Endothelial cell of umbilical vein (primary cell): ENCODE data around the gene MAP3K7CL. TPM values are rescaled to one million over a fixed set of nuclear protein-coding genes. Genes with fewer than 3 reads are reported as not detected.
A peak's percentile ranks its signal among the peaks of the same experiment; 100 is the strongest.

Source experiments
- BruUV-seq: library from RNA; stranded (reverse); fragments of 400-500 nt; replicated peaks from 2 replicates; lab custom pipeline; 2021; lab: Mats Ljungman, UMichigan
- CTCF ChIA-PET: fragments of 300-600, 350-600 bp; sonication (Branson Sonifier 250); formaldehyde crosslinking; loops from one replicate; lab custom pipeline; 2021; ENCODE audit warnings: antibody characterized with exemption, inconsistent platforms; lab: Charles Lee
- POLR2A ChIA-PET: fragments of 300-600, 350-600 bp; sonication (Branson Sonifier 250); formaldehyde crosslinking; loops from one replicate; lab custom pipeline; 2021; ENCODE audit warnings: antibody characterized with exemption, inconsistent platforms; lab: Charles Lee
- DNase-seq: peaks from one replicate; pipeline ENCODE4 v3.0.0-alpha.2; 2011; ENCODE audit warnings: low read depth, low spot score
- FAIRE-seq: peaks from 2 replicates; lab custom pipeline; 2011; peaks lifted over from hg19 to GRCh38; lab: Jason Lieb, UNC
- H2AFZ ChIP-seq: 2 replicates; pipeline ENCODE4 v1.6.0; 2012; ENCODE audit warnings: low read depth, low read length, control low read depth, inconsistent platforms
- H3K27ac ChIP-seq: 2 replicates; pipeline ENCODE4 v1.5.1; 2011; ENCODE audit warnings: low read depth, mild to moderate bottlenecking, control low read depth, low read length, moderate library complexity; ENCODE audit not compliant: insufficient read depth
- H3K27me3 ChIP-seq, 2 experiments: 2 replicates each; pipeline versions ENCODE4 v1.6.0 to v1.6.1; 2011; ENCODE audit warnings: low read length in 2 of 2, mixed read lengths in 1 of 2; ENCODE audit not compliant: control insufficient read depth in 2 of 2, insufficient read depth in 2 of 2
- H3K36me3 ChIP-seq, 2 experiments: 2 replicates in 1 of 2; 3 replicates in 1 of 2; pipeline ENCODE4 v1.5.1; 2011; ENCODE audit warnings: low read length in 2 of 2, mild to moderate bottlenecking in 1 of 2, moderate library complexity in 1 of 2; ENCODE audit not compliant: control insufficient read depth in 2 of 2, insufficient read depth in 2 of 2; ENCODE audit errors: extremely low read depth in 1 of 2
- H3K4me1 ChIP-seq: 3 replicates; pipeline ENCODE4 v1.5.1; 2011; ENCODE audit warnings: mild to moderate bottlenecking, low read length; ENCODE audit not compliant: control insufficient read depth, insufficient read depth; ENCODE audit errors: extremely low read depth
- H3K4me2 ChIP-seq: 2 replicates; pipeline ENCODE4 v1.6.1; 2011; ENCODE audit warnings: low read length, control low read depth, mixed read lengths; ENCODE audit not compliant: insufficient read depth
- H3K4me3 ChIP-seq, 3 experiments: fragments of 200-600 bp in 1 of 3; sonication (generic), shearing (Covaris generic) in 1 of 3; replicated peaks in 1 of 3; 2 replicates each; pipeline ENCODE4 v1.5.1; 2011 to 2016; ENCODE audit warnings: control low read depth in 3 of 3, low read length in 3 of 3, mild to moderate bottlenecking in 2 of 3, inconsistent platforms in 1 of 3, low read depth in 1 of 3, moderate library complexity in 1 of 3; ENCODE audit not compliant: insufficient read depth in 1 of 3
- H3K79me2 ChIP-seq: 2 replicates; pipeline ENCODE4 v1.6.0; 2012; ENCODE audit warnings: low read length, inconsistent platforms; ENCODE audit not compliant: control insufficient read depth, insufficient read depth
- H3K9ac ChIP-seq: replicated peaks from 2 replicates; pipeline ENCODE3; 2011; ENCODE audit warnings: low read length, control low read depth; ENCODE audit not compliant: insufficient read depth; ENCODE audit errors: extremely low read depth
- H3K9me1 ChIP-seq: replicated peaks from 3 replicates; pipeline ENCODE4 v1.6.0; 2011; ENCODE audit warnings: mild to moderate bottlenecking, low read length; ENCODE audit not compliant: control insufficient read depth, insufficient read depth; ENCODE audit errors: extremely low read depth
- H3K9me3 ChIP-seq: replicated peaks from 2 replicates; pipeline ENCODE4 v1.5.1; 2012; ENCODE audit warnings: low read length, inconsistent platforms; ENCODE audit not compliant: control insufficient read depth, insufficient read depth
- H4K20me1 ChIP-seq: replicated peaks from 2 replicates; pipeline ENCODE3; 2011; ENCODE audit warnings: mild to moderate bottlenecking, low read length; ENCODE audit not compliant: control insufficient read depth, insufficient read depth; ENCODE audit errors: extremely low read depth
- CTCF ChIP-seq, 2 donors: IDR thresholded peaks; 1 replicate in 1 of 2; 2 replicates in 1 of 2; pipeline ENCODE4 v1.5.1; 2011; ENCODE audit warnings: low read length in 2 of 2, mild to moderate bottlenecking in 2 of 2, moderate library complexity in 2 of 2, control low read depth in 1 of 2, inconsistent platforms in 1 of 2, low read depth in 1 of 2; ENCODE audit not compliant: insufficient read depth in 1 of 2; ENCODE audit errors: extremely low read depth in 1 of 2
- EZH2 ChIP-seq: IDR thresholded peaks from 2 replicates; pipeline ENCODE4 v1.6.1; 2012; ENCODE audit warnings: borderline replicate concordance, low read depth, mild to moderate bottlenecking, moderate library complexity, low read length, inconsistent platforms; ENCODE audit not compliant: severe bottlenecking
- FOS ChIP-seq: IDR thresholded peaks from 2 replicates; pipeline ENCODE4 v1.6.1; 2011; ENCODE audit warnings: mild to moderate bottlenecking, low read length, moderate library complexity, borderline replicate concordance; ENCODE audit not compliant: insufficient read depth
- GATA2 ChIP-seq: IDR thresholded peaks from 2 replicates; pipeline ENCODE4 v1.7.0; 2011; ENCODE audit warnings: low read depth, mild to moderate bottlenecking, moderate library complexity, mixed read lengths, low read length; ENCODE audit not compliant: insufficient read length, insufficient read depth
- JUN ChIP-seq: IDR thresholded peaks from 2 replicates; pipeline ENCODE4 v1.6.1; 2011; ENCODE audit warnings: borderline replicate concordance, low read depth; ENCODE audit not compliant: insufficient read length, insufficient read depth
- MAX ChIP-seq: IDR thresholded peaks from 2 replicates; pipeline ENCODE4 v1.6.1; 2011; ENCODE audit not compliant: insufficient read depth, insufficient read length
- MYC ChIP-seq: IDR thresholded peaks from one replicate; pipeline ENCODE4 v1.6.1; 2011; ENCODE audit warnings: mild to moderate bottlenecking, low read depth, low read length
- POLR2A ChIP-seq: IDR thresholded peaks from 2 replicates; pipeline ENCODE4 v1.6.1; 2012; ENCODE audit warnings: low read depth, mild to moderate bottlenecking, control low read depth, low read length
- POLR2AphosphoS5 ChIP-seq: IDR thresholded peaks from 2 replicates; pipeline ENCODE4 v1.6.1; 2012; ENCODE audit warnings: low read depth, mild to moderate bottlenecking, control low read depth, low read length, moderate library complexity; ENCODE audit not compliant: insufficient read depth
- dilution Hi-C: fragments of 300-500 bp; cut with MboI; formaldehyde crosslinking; loops from one replicate; pipeline ENCODE4 v1.15.0; 2019; ENCODE audit warnings: low sequenced_read_pairs; ENCODE audit not compliant: extremely low pct_ligation_motif_present
- intact Hi-C: fragments of 100-400 bp; cut with micrococcal nuclease; formaldehyde crosslinking; loops from one replicate; pipeline ENCODE4 v1.10.0; 2022
- polyA plus RNA-seq, 4 experiments: library from polyadenylated mRNA; depleted of rRNA in 3 of 4; stranded (reverse) in 3 of 4; unstranded in 1 of 4; fragments of >200 nt; gene quantifications; 2 replicates each; pipeline versions ENCODE4 v1.2.1 to v1.2.3, GENCODE V29; 2011 to 2012; ENCODE audit warnings: missing spikeins in 1 of 4
- total RNA-seq: library from RNA; stranded (reverse); gene quantifications from 2 replicates; pipeline ENCODE4 v1.2.3, GENCODE V29; 2021

MAP3K7CL gene
- total and polyA plus RNA-seq, 2 donors (not counting 3 experiments of a cell fraction or from before 2014, with no cell fraction given): 6.1 to 8.1 TPM

GRCh38 chr21:29182691-29183092 lies 52.2 kb downstream of the MAP3K7CL start:
- FAIRE-seq: no peak
- no peaks in the 10 kb centered on the region for H3K9me3 ChIP-seq
- peaks cover 37% of the 10 kb centered on the region for H3K4me1 ChIP-seq
- H4K20me1 ChIP-seq: no peaks in the 10 kb centered on the region
- no peaks in the 10 kb centered on the region for H3K9me1 ChIP-seq
- H3K27me3 ChIP-seq: no peaks in the 10 kb centered on the region
- no peak for TF ChIP-seq POLR2AphosphoS5
- no peak for TF ChIP-seq JUN
- TF ChIP-seq MYC: no peak
- TF ChIP-seq CTCF (IDR thresholded peaks at IDR 0.05; ENCODE audit: extremely low read depth in 1 of 2, insufficient read depth in 1 of 2, low read depth in 1 of 2, low read length in 2 of 2): no peak
- no peak for TF ChIP-seq GATA2
- TF ChIP-seq FOS: no peak
- no peak for TF ChIP-seq MAX
- no peak for TF ChIP-seq EZH2
- no peak for TF ChIP-seq POLR2A
- no peaks in the 10 kb centered on the region for H3K36me3 ChIP-seq
- ChIA-PET CTCF (interaction anchor here (1.0 to 2.3 kb wide), 8 partner anchors 12 to 165 kb away, joined by 3 to 11 read pairs (median 5); no protein-coding TSS in a partner anchor), POLR2A (interaction anchor here (0.7 to 1.1 kb wide), 2 partner anchors 9 to 116 kb away, joined by 3 to 8 read pairs; partner anchors contain the start of gene BACH1)
- H3K27ac ChIP-seq: peak overlapping the region; percentile 99
- dilution Hi-C loops (no loop called here), intact Hi-C loops (loop anchor here (1.0 to 2.0 kb wide), 5 partner anchors 14 to 116 kb away; partner anchors contain the start of gene BACH1)
- H3K4me2 ChIP-seq: peak overlapping the region; percentile 85
- TSS peak; percentile 77 for BruUV-seq
- H3K9ac ChIP-seq: peak overlapping the region; percentile 97
- no peaks in the 10 kb centered on the region for H3K79me2 ChIP-seq
- DNase-seq: no peak
- no peak overlapping the region for H2AFZ ChIP-seq
- peak overlapping the region in 1 of 3 experiments; percentile 73 for H3K4me3 ChIP-seq
